ENCODE results near the gene SRSF11.

SRSF11 gene

DNA sequence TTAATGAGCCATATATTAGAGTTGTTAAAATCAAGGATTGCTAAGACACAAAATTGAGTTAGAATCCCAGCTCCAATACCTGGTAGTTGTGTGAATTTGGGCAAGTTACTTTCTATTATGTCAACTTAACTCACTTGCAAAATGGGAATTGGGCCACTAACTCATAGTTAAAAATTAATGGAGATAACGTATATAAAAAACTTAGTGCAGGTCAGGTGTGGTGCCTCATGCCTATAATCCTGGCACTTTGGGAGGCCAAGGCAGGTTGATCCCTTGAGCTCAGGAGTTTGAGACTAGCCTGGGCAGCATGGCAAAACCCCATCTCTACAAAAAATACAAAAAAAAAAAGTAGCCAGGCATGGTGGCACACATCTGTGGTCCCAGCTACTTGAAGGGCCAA lies 57.5 kb downstream of the SRSF11 start:
- ATAC-seq (ENCODE audit: low read depth) (no peak), DNase-seq (ENCODE audit: low spot score) (no peak)
- H3K27me3 ChIP-seq (ENCODE audit: insufficient read depth, poor library complexity, severe bottlenecking), result no peaks in the 10 kb centered on the region
- H3K9me3 ChIP-seq (ENCODE audit: severe bottlenecking), result no peaks in the 10 kb centered on the region
- peaks cover 31% of the 10 kb centered on the region for H3K36me3 ChIP-seq (ENCODE audit: low read depth)
- TF ChIP-seq, protein P1, sequence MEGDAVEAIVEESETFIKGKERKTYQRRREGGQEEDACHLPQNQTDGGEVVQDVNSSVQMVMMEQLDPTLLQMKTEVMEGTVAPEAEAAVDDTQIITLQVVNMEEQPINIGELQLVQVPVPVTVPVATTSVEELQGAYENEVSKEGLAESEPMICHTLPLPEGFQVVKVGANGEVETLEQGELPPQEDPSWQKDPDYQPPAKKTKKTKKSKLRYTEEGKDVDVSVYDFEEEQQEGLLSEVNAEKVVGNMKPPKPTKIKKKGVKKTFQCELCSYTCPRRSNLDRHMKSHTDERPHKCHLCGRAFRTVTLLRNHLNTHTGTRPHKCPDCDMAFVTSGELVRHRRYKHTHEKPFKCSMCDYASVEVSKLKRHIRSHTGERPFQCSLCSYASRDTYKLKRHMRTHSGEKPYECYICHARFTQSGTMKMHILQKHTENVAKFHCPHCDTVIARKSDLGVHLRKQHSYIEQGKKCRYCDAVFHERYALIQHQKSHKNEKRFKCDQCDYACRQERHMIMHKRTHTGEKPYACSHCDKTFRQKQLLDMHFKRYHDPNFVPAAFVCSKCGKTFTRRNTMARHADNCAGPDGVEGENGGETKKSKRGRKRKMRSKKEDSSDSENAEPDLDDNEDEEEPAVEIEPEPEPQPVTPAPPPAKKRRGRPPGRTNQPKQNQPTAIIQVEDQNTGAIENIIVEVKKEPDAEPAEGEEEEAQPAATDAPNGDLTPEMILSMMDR (IDR thresholded peaks at IDR 0.05; ENCODE audit: poor library complexity, severe bottlenecking), result no peak
- H3K4me3 ChIP-seq (ENCODE audit: severe bottlenecking), result no peak overlapping the region
- no peak overlapping the region for H3K27ac ChIP-seq (ENCODE audit: poor library complexity, severe bottlenecking)
- H3K4me1 ChIP-seq (ENCODE audit: insufficient read depth, poor library complexity, severe bottlenecking), result no peaks in the 10 kb centered on the region

GRCh38 chr1:70284366-70284765 lies 63.2 kb downstream of the SRSF11 start:
- no peak for DNase-seq (ENCODE audit: low spot score)
- Histone ChIP-seq H3K27me3 (ENCODE audit: insufficient read depth, poor library complexity, severe bottlenecking) (no peaks in the 10 kb centered on the region), H3K9me3 (ENCODE audit: severe bottlenecking) (no peaks in the 10 kb centered on the region), H3K27ac (ENCODE audit: poor library complexity, severe bottlenecking) (peak overlapping the region; percentile 21), H3K4me3 (ENCODE audit: severe bottlenecking) (no peak overlapping the region), H3K36me3 (ENCODE audit: low read depth) (peaks cover 33% of the 10 kb centered on the region), H3K4me1 (ENCODE audit: insufficient read depth, poor library complexity, severe bottlenecking) (peaks cover 9% of the 10 kb centered on the region)
- peak; percentile 51; the same call in 2 of the 3 replicates for ATAC-seq (ENCODE audit: low read depth)
- TF ChIP-seq, protein P1 (IDR thresholded peaks at IDR 0.05; ENCODE audit: poor library complexity, severe bottlenecking), result no peak

DNA sequence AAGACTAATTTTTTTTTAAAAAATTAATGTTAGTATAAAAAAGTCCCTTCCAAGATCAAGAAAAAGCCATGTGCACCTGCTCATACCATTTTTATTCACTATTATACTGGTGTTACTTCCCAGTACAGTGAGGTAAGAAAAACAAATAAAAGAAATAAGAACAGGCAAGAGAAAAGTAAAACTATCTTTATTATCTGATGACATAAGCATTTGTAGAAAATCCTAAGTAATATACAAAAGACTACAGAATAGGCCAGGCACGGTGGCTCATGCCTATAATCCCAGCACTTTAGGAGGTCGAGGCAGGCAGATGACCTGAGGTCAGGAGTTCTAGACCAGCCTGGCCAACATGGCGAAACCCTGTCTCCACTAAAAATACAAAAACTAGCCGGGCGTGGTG lies 65.3 kb downstream of the SRSF11 start:
- DNase-seq (ENCODE audit: low spot score), result no peak
- Histone ChIP-seq H3K4me1 (ENCODE audit: insufficient read depth, poor library complexity, severe bottlenecking) (peaks cover 9% of the 10 kb centered on the region), H3K27me3 (ENCODE audit: insufficient read depth, poor library complexity, severe bottlenecking) (no peaks in the 10 kb centered on the region), H3K9me3 (ENCODE audit: severe bottlenecking) (no peaks in the 10 kb centered on the region), H3K27ac (ENCODE audit: poor library complexity, severe bottlenecking) (no peak overlapping the region), H3K4me3 (ENCODE audit: severe bottlenecking) (no peak overlapping the region), H3K36me3 (ENCODE audit: low read depth) (peaks cover 42% of the 10 kb centered on the region)
- TF ChIP-seq, protein P1 (IDR thresholded peaks at IDR 0.05; ENCODE audit: poor library complexity, severe bottlenecking), result no peak
- ATAC-seq (ENCODE audit: low read depth), result no peak

- Histone ChIP-seq H3K36me3 (ENCODE audit: low read depth) (peaks cover 49% of the 10 kb centered on the region), H3K9me3 (ENCODE audit: severe bottlenecking) (no peaks in the 10 kb centered on the region), H3K4me1 (ENCODE audit: insufficient read depth, poor library complexity, severe bottlenecking) (peaks cover 9% of the 10 kb centered on the region), H3K27me3 (ENCODE audit: insufficient read depth, poor library complexity, severe bottlenecking) (no peaks in the 10 kb centered on the region), H3K27ac (ENCODE audit: poor library complexity, severe bottlenecking) (no peak overlapping the region), H3K4me3 (ENCODE audit: severe bottlenecking) (no peak overlapping the region)
- DNase-seq (ENCODE audit: low spot score) (no peak), ATAC-seq (ENCODE audit: low read depth) (no peak)
- TF ChIP-seq, protein P1 (IDR thresholded peaks at IDR 0.05; ENCODE audit: poor library complexity, severe bottlenecking), result no peak
Measured at GRCh38 chr1:70288166-70288565, 67.0 kb downstream of the SRSF11 start.

GRCh38 chr1:70290218-70290617 lies 69.0 kb downstream of the SRSF11 start:
- no peak for ATAC-seq (ENCODE audit: low read depth)
- TF ChIP-seq, protein P1 (IDR thresholded peaks at IDR 0.05; ENCODE audit: poor library complexity, severe bottlenecking), result no peak
- H3K36me3 ChIP-seq (ENCODE audit: low read depth), result peaks cover 41% of the 10 kb centered on the region

More at GRCh38 chr1:70290218-70290617, 69.0 kb downstream of the SRSF11 start:
- Histone ChIP-seq H3K4me3 (ENCODE audit: severe bottlenecking) (no peak overlapping the region), H3K27me3 (ENCODE audit: insufficient read depth, poor library complexity, severe bottlenecking) (no peaks in the 10 kb centered on the region), H3K27ac (ENCODE audit: poor library complexity, severe bottlenecking) (no peak overlapping the region), H3K4me1 (ENCODE audit: insufficient read depth, poor library complexity, severe bottlenecking) (no peaks in the 10 kb centered on the region), H3K9me3 (ENCODE audit: severe bottlenecking) (no peaks in the 10 kb centered on the region)
- DNase-seq (ENCODE audit: low spot score), result no peak

All from RWPE2 (cell line).